ENCODE results near the gene RXRG.

The RXRG gene

GRCh38 chr1:165434281-165434680, 10.6 kb downstream of the RXRG start:
- H3K36me3 ChIP-seq (replicated peaks in 1 of 2; ENCODE audit: control insufficient read depth in 2 of 2, insufficient read depth in 2 of 2, low read length in 2 of 2) = no peaks in the 10 kb centered on the region
- H3K4me2 ChIP-seq (ENCODE audit: insufficient read depth, low read length, poor library complexity, severe bottlenecking) = no peak overlapping the region
- H2BK5ac ChIP-seq (ENCODE audit: low read length) = no peak overlapping the region
- no peak overlapping the region for H4K8ac ChIP-seq (ENCODE audit: low read depth, low read length)
- H2BK12ac ChIP-seq (ENCODE audit: low read length) = no peak overlapping the region
- H3K27ac ChIP-seq (replicated peaks; ENCODE audit: low read length) = no peak overlapping the region
- no peak overlapping the region for H3K23ac ChIP-seq (ENCODE audit: low read depth, low read length, poor library complexity)
- H2BK120ac ChIP-seq (ENCODE audit: low read depth, low read length) = no peak overlapping the region
- H4K91ac ChIP-seq (ENCODE audit: low read depth, low read length, poor library complexity) = no peak overlapping the region
- WGBS, 2 donors (ENCODE audit: extremely low coverage in 2 of 2, insufficient read length in 2 of 2, insufficient replicate concordance in 1 of 2) = no CpG with 5 or more reads among the region's 2 CpGs
- peaks cover 6 to 10% of the 10 kb centered on the region in 2 donors for H3K4me1 ChIP-seq (ENCODE audit: control insufficient read depth in 2 of 2, insufficient read depth in 1 of 2, low read depth in 1 of 2, low read length in 2 of 2)
- no peak overlapping the region for H3K9ac ChIP-seq (ENCODE audit: low read depth, low read length, poor library complexity)
- H2AFZ ChIP-seq (ENCODE audit: low read length) = no peak overlapping the region
- no peak overlapping the region for H3K4ac ChIP-seq (ENCODE audit: low read length)
- H3K14ac ChIP-seq (ENCODE audit: low read length) = no peak overlapping the region
- H3K18ac ChIP-seq (ENCODE audit: low read length) = no peak overlapping the region
- H2BK15ac ChIP-seq (ENCODE audit: low read length) = no peak overlapping the region
- no peak overlapping the region for H3K4me3 ChIP-seq (ENCODE audit: low read length in 2 of 2)
- H3K9me3 ChIP-seq (replicated peaks in 1 of 2; ENCODE audit: control insufficient read depth in 2 of 2, insufficient read depth in 1 of 2, low read depth in 1 of 2, low read length in 2 of 2) = no peaks in the 10 kb centered on the region
- no peak overlapping the region for H2AK5ac ChIP-seq (ENCODE audit: low read depth, low read length)
- peak; percentile 36 for DNase-seq (ENCODE audit: low spot score)
- H3K27me3 ChIP-seq (ENCODE audit: control insufficient read depth in 3 of 3, insufficient read depth in 3 of 3, low read depth in 1 of 3, low read length in 3 of 3) = peaks cover 0 to 1% (median 0%) of the 10 kb centered on the region in 3 experiments
- no peaks in the 10 kb centered on the region for H3K79me1 ChIP-seq (ENCODE audit: low read depth, low read length)

- Histone ChIP-seq H3K4me1 (ENCODE audit: control insufficient read depth in 2 of 2, insufficient read depth in 1 of 2, low read depth in 1 of 2, low read length in 2 of 2) (peaks cover 6 to 8% of the 10 kb centered on the region in 2 donors), H2BK12ac (ENCODE audit: low read length) (no peak overlapping the region), H3K4ac (ENCODE audit: low read length) (no peak overlapping the region), H4K91ac (ENCODE audit: low read depth, low read length, poor library complexity) (no peak overlapping the region), H3K27ac (replicated peaks; ENCODE audit: low read length) (no peak overlapping the region), H3K36me3 (replicated peaks in 1 of 2; ENCODE audit: control insufficient read depth in 2 of 2, insufficient read depth in 2 of 2, low read length in 2 of 2) (no peaks in the 10 kb centered on the region), H2AK5ac (ENCODE audit: low read depth, low read length) (no peak overlapping the region), H3K23ac (ENCODE audit: low read depth, low read length, poor library complexity) (no peak overlapping the region), H3K4me3 (ENCODE audit: low read length in 2 of 2) (no peak overlapping the region), H3K18ac (ENCODE audit: low read length) (no peak overlapping the region), H2AFZ (ENCODE audit: low read length) (no peak overlapping the region), H2BK15ac (ENCODE audit: low read length) (no peak overlapping the region), H3K79me1 (ENCODE audit: low read depth, low read length) (no peaks in the 10 kb centered on the region), H4K8ac (ENCODE audit: low read depth, low read length) (no peak overlapping the region), H3K4me2 (ENCODE audit: insufficient read depth, low read length, poor library complexity, severe bottlenecking) (no peak overlapping the region), H3K9ac (ENCODE audit: low read depth, low read length, poor library complexity) (no peak overlapping the region), H2BK5ac (ENCODE audit: low read length) (no peak overlapping the region), H2BK120ac (ENCODE audit: low read depth, low read length) (no peak overlapping the region), H3K9me3 (replicated peaks in 1 of 2; ENCODE audit: control insufficient read depth in 2 of 2, insufficient read depth in 1 of 2, low read depth in 1 of 2, low read length in 2 of 2) (no peaks in the 10 kb centered on the region), H3K27me3 (ENCODE audit: control insufficient read depth in 3 of 3, insufficient read depth in 3 of 3, low read depth in 1 of 3, low read length in 3 of 3) (no peaks in the 10 kb centered on the region), H3K14ac (ENCODE audit: low read length) (no peak overlapping the region)
- no CpG with 5 or more reads among the region's 4 CpGs for WGBS, 2 donors (ENCODE audit: extremely low coverage in 2 of 2, insufficient read length in 2 of 2, insufficient replicate concordance in 1 of 2)
- DNase-seq (ENCODE audit: low spot score) = no peak
Observed at GRCh38 chr1:165431079-165431478, 13.8 kb downstream of the RXRG start.

- H3K27ac ChIP-seq (replicated peaks; ENCODE audit: low read length) = no peak overlapping the region
- no peak overlapping the region for H3K14ac ChIP-seq (ENCODE audit: low read length)
- H3K23ac ChIP-seq (ENCODE audit: low read depth, low read length, poor library complexity) = no peak overlapping the region
- no peak overlapping the region for H2BK120ac ChIP-seq (ENCODE audit: low read depth, low read length)
- no peak overlapping the region for H2AFZ ChIP-seq (ENCODE audit: low read length)
- no peak for DNase-seq (ENCODE audit: low spot score)
- H3K27me3 ChIP-seq (ENCODE audit: control insufficient read depth in 3 of 3, insufficient read depth in 3 of 3, low read depth in 1 of 3, low read length in 3 of 3) = no peaks in the 10 kb centered on the region
- no peaks in the 10 kb centered on the region for H3K4me1 ChIP-seq (ENCODE audit: control insufficient read depth in 2 of 2, insufficient read depth in 1 of 2, low read depth in 1 of 2, low read length in 2 of 2)
- H3K18ac ChIP-seq (ENCODE audit: low read length) = no peak overlapping the region
- H3K9ac ChIP-seq (ENCODE audit: low read depth, low read length, poor library complexity) = no peak overlapping the region
- H3K4me3 ChIP-seq (ENCODE audit: low read length in 2 of 2) = no peak overlapping the region
- no peak overlapping the region for H4K91ac ChIP-seq (ENCODE audit: low read depth, low read length, poor library complexity)
- H2BK5ac ChIP-seq (ENCODE audit: low read length) = no peak overlapping the region
- no peak overlapping the region for H4K8ac ChIP-seq (ENCODE audit: low read depth, low read length)
- no CpG with 5 or more reads among the region's 2 CpGs for WGBS, 2 donors (ENCODE audit: extremely low coverage in 2 of 2, insufficient read length in 2 of 2, insufficient replicate concordance in 1 of 2)
- no peak overlapping the region for H2BK12ac ChIP-seq (ENCODE audit: low read length)
- H3K36me3 ChIP-seq (replicated peaks in 1 of 2; ENCODE audit: control insufficient read depth in 2 of 2, insufficient read depth in 2 of 2, low read length in 2 of 2) = no peaks in the 10 kb centered on the region
- H3K4me2 ChIP-seq (ENCODE audit: insufficient read depth, low read length, poor library complexity, severe bottlenecking) = no peak overlapping the region
- no peaks in the 10 kb centered on the region for H3K9me3 ChIP-seq (replicated peaks in 1 of 2; ENCODE audit: control insufficient read depth in 2 of 2, insufficient read depth in 1 of 2, low read depth in 1 of 2, low read length in 2 of 2)
- H2BK15ac ChIP-seq (ENCODE audit: low read length) = no peak overlapping the region
- H2AK5ac ChIP-seq (ENCODE audit: low read depth, low read length) = no peak overlapping the region
- no peaks in the 10 kb centered on the region for H3K79me1 ChIP-seq (ENCODE audit: low read depth, low read length)
- H3K4ac ChIP-seq (ENCODE audit: low read length) = no peak overlapping the region
Observed at GRCh38 chr1:165426745-165427144, 18.2 kb downstream of the RXRG start.

GRCh38 chr1:165425621-165426020, 19.3 kb downstream of the RXRG start:
- H3K4me3 ChIP-seq (ENCODE audit: low read length in 2 of 2) = no peak overlapping the region
- H3K18ac ChIP-seq (ENCODE audit: low read length) = no peak overlapping the region
- H3K36me3 ChIP-seq (replicated peaks in 1 of 2; ENCODE audit: control insufficient read depth in 2 of 2, insufficient read depth in 2 of 2, low read length in 2 of 2) = no peaks in the 10 kb centered on the region
- H3K4ac ChIP-seq (ENCODE audit: low read length) = no peak overlapping the region
- no peak overlapping the region for H2BK120ac ChIP-seq (ENCODE audit: low read depth, low read length)
- no peak overlapping the region for H2AFZ ChIP-seq (ENCODE audit: low read length)
- H3K9ac ChIP-seq (ENCODE audit: low read depth, low read length, poor library complexity) = no peak overlapping the region
- no peak overlapping the region for H3K14ac ChIP-seq (ENCODE audit: low read length)
- H3K79me1 ChIP-seq (ENCODE audit: low read depth, low read length) = no peaks in the 10 kb centered on the region
- H3K9me3 ChIP-seq (replicated peaks in 1 of 2; ENCODE audit: control insufficient read depth in 2 of 2, insufficient read depth in 1 of 2, low read depth in 1 of 2, low read length in 2 of 2) = no peaks in the 10 kb centered on the region
- H3K4me2 ChIP-seq (ENCODE audit: insufficient read depth, low read length, poor library complexity, severe bottlenecking) = no peak overlapping the region
- H2BK5ac ChIP-seq (ENCODE audit: low read length) = no peak overlapping the region
- H4K8ac ChIP-seq (ENCODE audit: low read depth, low read length) = no peak overlapping the region
- no peak overlapping the region for H2BK12ac ChIP-seq (ENCODE audit: low read length)
- no peak overlapping the region for H3K23ac ChIP-seq (ENCODE audit: low read depth, low read length, poor library complexity)
- no peak for DNase-seq (ENCODE audit: low spot score)
- no peak overlapping the region for H2AK5ac ChIP-seq (ENCODE audit: low read depth, low read length)
- no peaks in the 10 kb centered on the region for H3K27me3 ChIP-seq (ENCODE audit: control insufficient read depth in 3 of 3, insufficient read depth in 3 of 3, low read depth in 1 of 3, low read length in 3 of 3)
- H3K27ac ChIP-seq (replicated peaks; ENCODE audit: low read length) = no peak overlapping the region
- no peak overlapping the region for H2BK15ac ChIP-seq (ENCODE audit: low read length)
- WGBS, 2 donors (ENCODE audit: extremely low coverage in 2 of 2, insufficient read length in 2 of 2, insufficient replicate concordance in 1 of 2) = no CpG with 5 or more reads among the region's 2 CpGs
- no peaks in the 10 kb centered on the region for H3K4me1 ChIP-seq (ENCODE audit: control insufficient read depth in 2 of 2, insufficient read depth in 1 of 2, low read depth in 1 of 2, low read length in 2 of 2)
- no peak overlapping the region for H4K91ac ChIP-seq (ENCODE audit: low read depth, low read length, poor library complexity)
